ENCODE data around the gene GLYATL2. TPM values are rescaled to one million over a fixed set of nuclear protein-coding genes. Genes with fewer than 3 reads are reported as not detected.

The GLYATL2 gene, protein sequence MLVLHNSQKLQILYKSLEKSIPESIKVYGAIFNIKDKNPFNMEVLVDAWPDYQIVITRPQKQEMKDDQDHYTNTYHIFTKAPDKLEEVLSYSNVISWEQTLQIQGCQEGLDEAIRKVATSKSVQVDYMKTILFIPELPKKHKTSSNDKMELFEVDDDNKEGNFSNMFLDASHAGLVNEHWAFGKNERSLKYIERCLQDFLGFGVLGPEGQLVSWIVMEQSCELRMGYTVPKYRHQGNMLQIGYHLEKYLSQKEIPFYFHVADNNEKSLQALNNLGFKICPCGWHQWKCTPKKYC
- not detected in 2 replicates for total RNA-seq (2014; rRNA removed; shearing (Covaris generic))
- not detected in 2 replicates for polyA plus RNA-seq (2014; cell fraction: nucleus; rRNA removed)

DNA sequence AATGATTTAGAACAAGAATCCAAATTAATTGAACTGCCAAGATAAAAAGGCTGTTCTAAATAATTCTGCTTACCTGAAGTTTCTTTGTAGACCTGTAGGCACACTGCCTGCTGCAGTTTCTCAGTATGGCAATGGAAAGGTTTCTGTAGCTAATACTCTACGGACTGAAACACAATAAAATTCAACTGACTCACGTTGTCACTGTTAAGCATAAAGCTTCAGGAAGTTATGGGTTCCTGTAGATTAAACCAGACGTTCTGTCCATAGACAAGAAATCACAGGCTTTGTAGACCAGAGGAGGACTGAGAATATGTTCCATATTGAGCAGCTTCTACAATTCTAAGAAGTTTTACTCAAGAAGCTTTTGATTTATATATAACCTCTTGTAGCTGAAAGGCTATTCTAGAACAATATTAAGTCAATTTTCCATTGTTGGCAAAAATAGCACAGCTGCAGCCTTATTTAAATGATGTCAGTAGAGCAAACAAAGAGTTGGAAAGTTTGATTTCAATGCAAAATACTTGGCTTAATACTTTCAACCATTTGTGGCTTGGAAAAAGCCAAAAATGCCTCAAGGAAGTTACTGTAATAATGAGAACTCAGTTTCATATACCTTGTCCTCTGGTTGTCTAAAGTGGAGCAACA, at the start of gene GLYATL2:
Gene GLYATL2 (minus strand): TSS at position 344 of the 645 bp plus-strand sequence. CDS start 5,092 bp downstream, outside the sequence.
- DNase-seq (ENCODE audit: extremely low read depth, low read depth), result no peak

DNA sequence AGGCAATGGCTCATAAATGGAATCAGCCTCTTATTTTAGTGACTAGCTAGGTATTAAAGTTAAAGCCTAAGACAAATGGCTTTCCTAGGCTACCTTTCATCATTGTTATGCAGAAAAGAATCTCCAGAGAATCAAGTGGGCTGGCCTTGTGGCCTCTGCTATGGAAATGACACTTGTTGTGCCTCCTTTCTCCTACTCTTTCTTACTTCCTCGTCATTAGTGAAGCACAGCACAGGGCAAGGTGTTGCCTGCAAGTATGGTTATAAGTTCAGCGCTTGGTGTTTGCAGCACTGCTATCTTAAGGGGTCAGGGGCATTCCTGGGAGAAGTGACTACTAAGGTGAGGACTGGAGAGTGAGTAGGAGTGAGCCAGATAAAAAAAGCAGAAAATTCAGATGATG, 49.4 kb upstream of the GLYATL2 start:
- no peak for DNase-seq (ENCODE audit: extremely low read depth, low read depth)

DNA sequence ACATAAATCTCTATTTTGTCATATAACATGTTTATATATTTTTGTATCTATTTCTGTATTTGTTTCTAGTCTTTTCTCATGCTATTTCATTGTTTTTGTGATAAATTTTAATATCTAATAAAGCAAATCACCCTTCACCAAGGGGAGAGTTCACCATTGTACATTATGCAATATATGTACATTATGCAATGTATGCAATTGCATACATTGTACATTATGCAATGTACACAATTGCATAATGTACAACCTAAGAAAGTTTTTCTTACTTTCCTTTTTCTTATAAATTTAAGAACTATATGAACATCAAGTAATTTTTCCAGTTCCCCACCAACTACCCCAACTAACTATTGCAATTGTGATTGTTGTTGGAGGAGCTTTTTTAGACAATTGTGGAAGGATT, 44.1 kb upstream of the GLYATL2 start:
- no peak for DNase-seq (ENCODE audit: extremely low read depth, low read depth)

DNA sequence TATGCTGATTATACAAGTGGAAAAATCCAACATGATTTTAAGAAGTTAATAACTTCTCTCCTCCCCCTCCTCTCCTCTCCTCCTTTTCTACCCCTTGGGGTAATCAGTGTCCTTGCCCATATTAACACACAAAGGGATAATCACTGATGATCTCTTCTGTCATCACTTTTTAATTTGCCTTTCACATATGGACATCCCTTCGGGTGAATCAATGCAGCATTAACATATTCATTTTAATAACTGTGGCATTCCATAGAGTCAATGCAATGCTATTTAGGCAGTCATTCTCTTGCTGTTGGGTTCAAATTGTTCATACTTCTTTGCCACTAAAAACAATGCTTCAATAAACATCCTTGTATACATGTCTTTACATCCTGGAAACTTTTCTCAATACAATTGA, 42.9 kb upstream of the GLYATL2 start:
- no peak for DNase-seq (ENCODE audit: extremely low read depth, low read depth)

DNA sequence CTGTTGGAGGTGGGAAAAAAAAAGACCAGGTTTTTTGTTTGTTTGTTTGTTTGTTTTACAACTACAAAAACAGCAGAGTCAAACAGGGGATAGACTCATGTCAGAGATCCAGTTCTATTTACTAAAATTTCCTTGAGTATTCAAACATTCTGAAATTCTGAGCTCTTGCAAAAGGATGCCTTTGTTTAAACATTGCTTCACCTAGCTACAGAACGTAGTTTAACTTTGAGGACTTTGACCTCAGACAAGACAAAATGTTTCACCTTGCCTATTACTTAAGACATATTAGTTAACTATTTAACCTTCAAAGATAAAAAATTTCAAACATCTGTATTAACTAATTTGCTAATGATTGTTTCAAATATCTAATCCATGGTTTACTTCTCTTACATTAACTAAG, 36.1 kb upstream of the GLYATL2 start:
- DNase-seq (ENCODE audit: extremely low read depth, low read depth), result no peak

DNA sequence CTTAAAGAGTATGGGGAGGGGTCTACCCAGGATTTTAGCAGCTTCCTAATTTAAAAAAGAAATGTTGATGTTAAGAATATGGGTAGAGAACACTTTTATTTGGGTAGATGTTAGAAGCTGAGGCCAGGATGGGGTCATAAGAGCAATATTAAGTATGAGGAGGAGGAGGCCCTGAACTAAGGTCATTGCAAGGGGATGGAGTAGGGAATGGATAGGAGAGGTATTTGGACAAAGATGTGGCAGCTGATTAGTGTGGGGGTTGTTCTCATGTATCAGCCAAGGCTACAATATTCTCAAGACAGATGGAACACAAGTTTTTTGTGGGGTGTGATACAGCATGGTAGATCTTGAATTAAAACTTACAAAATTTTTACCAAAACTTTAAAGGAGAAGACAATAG, 35.7 kb upstream of the GLYATL2 start:
- DNase-seq (ENCODE audit: extremely low read depth, low read depth), result no peak

DNA sequence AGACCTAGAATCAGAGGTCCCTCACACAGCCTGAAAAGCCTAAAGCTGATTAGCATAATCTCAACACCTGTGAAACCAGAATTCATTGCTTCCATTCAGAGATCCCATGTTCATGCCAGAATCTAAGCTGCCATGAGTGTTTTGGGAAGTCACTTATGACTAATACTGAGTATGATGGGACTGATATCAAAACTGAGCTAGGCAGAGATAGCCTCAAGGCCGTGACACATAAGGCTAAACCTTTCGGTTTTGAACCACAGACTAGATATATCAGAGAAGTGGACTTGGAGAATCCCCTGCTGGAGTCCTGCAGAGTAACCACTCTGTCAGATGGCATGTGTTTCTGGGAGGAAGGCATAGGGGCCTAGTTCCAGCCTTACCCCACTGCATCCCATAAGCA, 23.1 kb upstream of the GLYATL2 start:
- DNase-seq (ENCODE audit: extremely low read depth, low read depth), result no peak

DNA sequence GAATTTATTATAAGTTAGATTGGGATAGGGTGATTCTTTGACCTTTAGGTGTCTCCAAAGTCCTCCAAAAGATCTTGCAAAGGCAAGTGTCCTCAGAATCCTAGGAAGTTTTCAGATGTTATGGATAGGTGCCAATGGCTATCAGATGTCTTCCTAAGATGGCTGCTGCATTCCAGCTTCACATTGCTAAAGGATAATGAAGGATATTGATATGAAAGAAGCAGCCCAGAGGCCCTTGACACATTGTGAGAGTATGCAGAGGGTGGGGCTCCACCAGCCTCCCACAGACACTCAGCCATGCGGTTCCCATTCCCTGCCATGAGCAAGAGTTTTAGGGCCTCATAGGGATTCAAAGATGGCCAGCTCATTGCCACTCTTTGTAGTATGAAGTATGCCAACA, 22.3 kb upstream of the GLYATL2 start:
- DNase-seq (ENCODE audit: extremely low read depth, low read depth), result no peak

DNA sequence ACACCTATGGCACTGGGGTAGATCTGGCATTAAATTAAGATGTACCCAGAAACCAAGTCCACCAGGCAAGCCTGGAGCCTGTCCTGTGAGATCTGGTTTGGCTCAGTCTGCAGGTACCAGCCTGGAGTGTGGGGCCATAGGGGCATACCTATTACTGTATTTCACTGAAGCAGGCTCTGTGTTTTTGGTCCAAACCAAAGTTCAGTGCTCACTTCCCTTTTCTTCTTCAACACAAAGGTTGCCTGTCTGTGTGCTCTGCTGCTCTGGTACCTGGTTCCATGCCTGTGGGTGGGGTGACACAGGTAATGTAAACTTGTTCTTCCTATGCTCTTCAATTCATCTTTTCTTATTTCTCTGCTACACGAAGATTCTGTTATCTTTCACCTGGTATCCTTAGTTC, 19.8 kb upstream of the GLYATL2 start:
- DNase-seq (ENCODE audit: extremely low read depth, low read depth), result no peak

DNA sequence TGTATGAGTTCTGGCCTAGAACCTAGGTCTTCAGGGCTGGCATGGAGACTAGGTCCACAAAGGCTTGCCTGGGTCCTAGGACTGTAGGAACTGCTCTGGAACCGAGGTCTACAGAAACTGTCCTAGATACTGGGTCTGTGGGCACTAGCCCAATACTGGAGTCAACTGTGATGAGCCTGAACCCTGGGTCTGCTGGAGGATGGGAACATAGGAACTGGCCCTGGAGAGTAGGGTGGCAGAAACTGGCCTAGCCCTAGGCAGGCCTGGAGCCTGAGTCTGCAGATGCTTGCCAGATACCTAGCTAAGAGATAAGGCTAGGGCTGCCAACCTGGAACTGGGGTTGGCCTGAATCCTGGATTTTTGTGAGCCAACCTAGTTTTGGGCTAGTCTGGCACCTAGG, 19.2 kb upstream of the GLYATL2 start:
- no peak for DNase-seq (ENCODE audit: extremely low read depth, low read depth)

DNA sequence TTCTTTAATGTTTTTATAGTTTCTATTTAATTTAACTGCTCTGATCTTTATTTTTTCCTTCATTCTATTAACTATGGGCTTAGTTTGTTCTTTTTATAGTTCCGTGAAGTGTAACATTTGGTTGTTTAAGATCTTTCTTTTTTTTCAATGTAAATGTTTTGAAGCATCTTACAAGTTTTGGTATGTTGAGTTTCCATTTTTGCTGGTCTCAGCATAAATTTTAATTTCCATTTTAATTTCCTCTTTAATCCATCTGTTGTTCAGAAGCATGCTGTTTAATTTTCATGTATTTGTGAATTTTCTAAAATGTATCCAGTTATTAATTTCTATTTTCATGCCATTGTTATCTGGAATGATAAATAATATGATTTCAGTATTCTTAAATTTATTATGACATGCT, 17.0 kb upstream of the GLYATL2 start:
- DNase-seq (ENCODE audit: extremely low read depth, low read depth), result no peak

DNA sequence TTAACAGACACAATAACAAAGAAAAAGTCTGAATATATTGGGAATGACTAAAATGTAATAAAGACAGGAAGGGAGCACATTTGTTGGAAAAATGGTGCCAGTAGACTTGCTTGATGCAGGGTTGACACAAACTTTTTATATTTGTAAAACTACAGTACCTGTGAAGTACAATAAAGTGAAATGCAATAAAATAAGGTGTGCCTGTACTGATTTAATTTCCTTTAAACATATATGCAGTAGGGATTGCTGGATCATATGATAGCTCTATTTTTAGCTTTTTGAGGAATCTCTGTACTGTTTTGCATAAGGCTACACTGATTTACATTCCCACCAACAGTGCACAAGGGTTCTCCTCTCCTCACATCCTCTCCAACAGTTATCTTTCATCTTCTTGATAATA, 12.3 kb upstream of the GLYATL2 start:
- no peak for DNase-seq (ENCODE audit: extremely low read depth, low read depth)

DNA sequence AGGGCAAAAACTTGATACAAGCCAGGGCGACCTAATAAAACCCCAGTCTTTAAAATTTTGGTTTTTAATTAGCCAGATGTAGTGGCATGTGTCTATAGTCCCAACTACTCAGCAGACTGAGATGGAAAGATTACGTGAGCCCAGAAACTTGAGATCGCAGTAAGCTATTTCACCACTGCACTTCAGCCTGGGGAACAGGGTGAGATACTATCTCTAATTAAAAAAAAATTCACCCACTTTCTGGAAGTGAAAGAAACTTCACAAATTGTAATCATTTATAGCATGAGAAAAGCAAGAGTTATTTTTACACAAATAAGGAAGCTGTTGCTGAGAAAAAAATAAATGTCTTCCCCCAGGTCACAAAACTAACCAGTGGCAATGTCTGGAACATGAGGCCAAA, 882 bp upstream of the GLYATL2 start:
- no peak for DNase-seq (ENCODE audit: extremely low read depth, low read depth)

DNA sequence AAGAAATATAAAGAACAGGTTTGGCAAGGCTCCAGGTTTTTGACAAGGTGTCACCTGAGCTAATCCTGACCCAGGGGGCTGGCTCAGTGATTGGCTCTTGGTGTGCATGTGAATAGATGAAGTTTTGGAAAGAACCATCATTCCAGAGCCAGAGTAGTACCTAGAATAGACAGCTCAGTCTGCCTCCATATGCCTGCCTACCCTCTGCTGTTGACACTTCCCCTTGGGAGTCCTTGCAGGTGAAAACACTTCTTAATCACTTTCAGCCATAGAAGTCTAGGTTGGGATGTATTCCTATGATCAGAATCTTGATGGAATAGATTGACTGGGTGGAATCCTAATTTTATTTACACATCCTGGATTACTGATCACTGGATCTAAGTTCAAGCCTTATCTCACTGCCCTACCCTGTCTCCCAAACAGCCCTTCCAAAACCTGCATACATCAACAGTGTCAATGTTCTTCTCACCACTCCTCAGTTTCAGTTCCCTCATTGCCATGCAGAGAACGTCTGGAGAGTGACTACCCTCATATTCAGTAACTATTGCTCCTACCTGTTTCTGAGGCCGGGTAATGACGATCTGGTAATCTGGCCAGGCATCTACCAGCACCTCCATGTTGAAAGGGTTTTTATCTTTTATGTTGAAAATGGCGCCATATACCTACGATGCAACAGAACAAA, 6.7 kb downstream of the GLYATL2 start:
- DNase-seq (ENCODE audit: extremely low read depth, low read depth), result no peak

DNA sequence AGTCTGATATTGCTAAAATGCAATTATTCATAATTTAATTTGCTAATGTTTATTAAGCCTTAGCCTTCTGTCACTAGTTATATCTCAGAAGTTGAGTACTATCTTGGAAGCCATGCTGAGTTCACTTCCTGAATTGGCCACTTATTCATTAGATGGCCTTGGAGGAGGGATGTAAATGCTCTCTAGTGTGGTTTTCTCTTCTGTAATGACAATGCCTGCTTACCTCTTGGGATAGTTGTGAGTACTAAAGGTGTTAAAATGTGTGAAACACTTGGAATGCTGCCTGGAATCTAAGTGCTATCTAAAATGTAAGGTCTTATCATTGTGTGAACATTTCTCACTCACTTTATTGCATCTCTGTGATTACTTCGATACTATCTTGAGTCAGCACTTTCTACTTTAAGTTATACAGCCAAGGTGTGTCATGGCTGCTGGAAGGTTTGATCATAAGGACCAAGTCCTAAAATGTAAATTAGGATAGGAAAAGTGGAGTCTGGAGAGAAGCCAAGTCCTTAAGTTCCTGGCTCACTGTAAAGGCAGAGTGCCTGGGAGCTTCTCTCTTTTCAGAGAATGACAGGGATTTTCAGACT, 12.4 kb downstream of the GLYATL2 start:
- no peak for DNase-seq (ENCODE audit: extremely low read depth, low read depth)

DNA sequence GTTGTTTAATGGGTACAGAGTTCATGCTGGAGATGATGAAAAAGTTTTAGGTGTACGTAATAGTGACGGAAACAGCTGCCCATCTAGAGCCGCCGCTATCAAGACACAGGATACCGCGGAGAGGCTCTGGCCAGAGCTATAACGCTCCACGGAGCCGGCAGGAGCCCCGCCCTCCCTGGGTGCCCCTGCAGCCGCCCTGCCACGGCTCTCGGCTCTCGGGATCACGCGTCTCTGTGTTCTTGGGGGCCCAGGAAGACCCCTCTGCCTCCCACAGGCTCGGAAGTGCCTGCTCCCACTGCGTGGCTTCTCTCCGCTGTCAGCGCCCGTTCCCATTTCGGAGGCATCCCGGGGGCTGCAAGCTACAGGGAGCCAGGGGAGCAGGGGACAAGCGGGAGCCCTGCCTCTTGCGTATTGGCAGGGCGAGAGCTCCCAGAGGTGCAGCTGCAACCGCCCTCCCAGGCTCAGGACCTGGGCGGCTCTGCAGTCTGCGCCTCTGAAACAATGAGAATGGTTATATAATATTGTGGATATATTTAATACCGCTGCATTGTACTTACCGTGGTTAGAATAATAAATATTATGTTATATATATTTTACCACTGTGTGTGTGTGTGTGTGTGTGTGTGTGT, 13.7 kb downstream of the GLYATL2 start:
- DNase-seq (ENCODE audit: extremely low read depth, low read depth), result no peak

DNA sequence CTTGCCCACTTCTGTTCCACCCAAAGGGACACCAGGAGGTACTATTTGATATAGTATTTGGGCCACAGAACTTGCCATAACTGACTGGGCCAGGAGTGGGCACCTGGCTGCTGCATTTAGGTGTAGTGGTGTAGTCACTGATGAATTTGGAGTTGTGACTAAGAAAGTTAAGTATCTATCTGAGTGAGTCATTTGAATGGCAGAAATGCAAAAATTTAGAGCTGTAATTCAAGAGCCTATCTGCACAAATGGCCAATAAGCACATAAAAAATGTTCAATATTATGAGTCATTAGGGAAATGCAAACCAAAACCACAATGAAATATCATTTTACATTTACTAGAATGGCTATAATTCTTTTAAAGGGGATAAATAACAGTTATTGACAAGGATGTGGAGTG, 14.7 kb downstream of the GLYATL2 start:
- no peak for DNase-seq (ENCODE audit: extremely low read depth, low read depth)

DNA sequence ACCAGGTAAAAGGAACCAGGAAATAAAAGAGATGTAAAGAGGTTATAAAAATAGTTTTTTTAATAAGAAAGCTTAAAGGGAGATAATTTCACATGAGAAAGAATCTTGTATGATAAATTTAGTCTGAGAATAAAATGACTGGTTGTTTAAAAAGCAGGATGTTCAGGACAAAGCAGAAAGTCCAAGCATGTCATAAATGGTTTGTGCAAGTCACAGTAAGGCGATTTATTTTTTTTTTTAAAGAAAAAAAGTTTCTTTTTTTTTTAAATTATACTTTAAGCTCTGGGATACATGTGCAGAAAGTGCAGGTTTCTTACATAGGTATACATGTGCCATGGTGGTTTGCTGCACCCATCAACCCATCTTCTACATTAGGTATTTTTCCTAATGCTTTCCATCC, 30.8 kb downstream of the GLYATL2 start:
- DNase-seq (ENCODE audit: extremely low read depth, low read depth), result no peak

DNA sequence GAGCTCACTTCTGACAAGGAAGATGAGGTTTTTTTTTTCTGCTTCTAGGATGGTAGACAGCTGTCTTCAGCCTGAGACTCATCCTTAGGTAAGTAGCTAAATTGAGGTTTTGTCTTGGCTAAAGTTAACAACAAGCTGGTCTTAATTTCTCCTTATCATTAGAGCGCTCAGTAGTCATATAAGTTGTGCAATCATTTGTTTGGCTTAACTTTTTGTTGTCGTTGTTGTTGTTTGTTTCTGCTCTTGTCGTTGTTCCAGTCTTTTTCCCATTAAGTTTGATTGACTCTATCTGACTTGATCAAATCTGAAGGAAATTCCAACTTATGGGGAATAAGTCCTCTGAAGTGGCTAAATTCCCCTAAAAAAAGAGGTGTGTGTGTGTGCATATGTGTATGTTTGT, 33.0 kb downstream of the GLYATL2 start:
- no peak for DNase-seq (ENCODE audit: extremely low read depth, low read depth)

DNA sequence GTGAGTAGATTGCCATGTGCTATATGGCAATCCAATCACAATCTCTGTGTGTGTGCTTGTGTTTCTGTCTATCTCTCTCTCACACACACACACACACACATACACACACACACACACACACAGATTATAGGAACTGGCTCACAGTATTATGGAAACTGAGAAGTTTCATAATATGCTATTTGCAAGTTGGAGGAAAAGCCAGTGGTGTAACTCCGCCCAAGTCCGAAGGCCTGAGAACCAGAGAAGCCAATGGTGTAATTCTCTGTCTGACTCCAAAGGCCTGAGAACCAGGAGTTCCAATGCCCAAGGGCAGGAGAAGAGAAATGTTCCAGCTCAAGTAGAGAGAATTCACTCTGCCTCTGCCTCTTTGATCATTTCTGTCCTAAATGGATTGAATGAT, 37.2 kb downstream of the GLYATL2 start:
- no peak for DNase-seq (ENCODE audit: extremely low read depth, low read depth)

DNA sequence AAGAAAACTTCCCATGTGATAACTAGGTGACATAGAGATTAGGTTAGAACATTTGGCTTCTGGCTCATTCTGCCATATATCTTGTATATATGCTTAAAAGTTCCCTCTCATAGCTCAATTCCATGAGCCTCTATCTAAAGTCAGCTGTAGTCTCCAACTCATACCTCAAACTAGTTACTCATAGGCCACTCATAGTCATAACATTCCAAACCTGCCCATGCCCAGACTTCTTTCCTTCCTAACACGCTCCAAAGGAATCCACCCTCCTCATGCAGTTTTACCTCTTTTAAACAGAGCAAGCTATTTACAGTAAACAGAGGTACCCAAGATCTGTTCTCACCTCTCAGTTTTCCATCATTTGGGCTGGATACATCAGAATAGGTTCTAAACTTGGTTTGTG, 39.4 kb downstream of the GLYATL2 start:
- DNase-seq (ENCODE audit: extremely low read depth, low read depth), result no peak

Data from NCI-H460 (cell line).